IMR-90 (cell line): ENCODE data around the gene IL15RA. TPM values are rescaled to one million over a fixed set of nuclear protein-coding genes. Genes with fewer than 3 reads are reported as not detected.

Experiments used
- ATAC-seq: fragments of 200-7000 bp; cut with Tn5 transposase; 2 replicates; pipeline ENCODE4 v1.9.1; 2020; ENCODE audit warnings: low read depth, mild to moderate bottlenecking, moderate library complexity
- BruUV-seq: library from RNA; stranded (reverse); fragments of 400-500 nt; replicated peaks from 2 replicates; lab custom pipeline; 2021; lab: Mats Ljungman, UMichigan
- CTCF ChIA-PET: fragments of 300-600 bp; formaldehyde crosslinking; extraction: SDS; loops from one replicate; lab custom pipeline; 2021; ENCODE audit warnings: antibody characterized with exemption; lab: Yijun Ruan, JAX
- POLR2A ChIA-PET: fragments of 300-600 bp; sonication (Branson Sonifier 250); formaldehyde crosslinking; loops from one replicate; lab custom pipeline; 2022; ENCODE audit warnings: antibody characterized with exemption; ENCODE audit not compliant: unreplicated experiment; lab: Charles Lee
- DNase-seq: peaks from one replicate; pipeline ENCODE4 v3.0.0; 2013
- H2AFZ ChIP-seq: replicated peaks from 2 replicates; pipeline ENCODE3; 2013; ENCODE audit warnings: low read length, mild to moderate bottlenecking; ENCODE audit not compliant: poor library complexity
- H2AK5ac ChIP-seq: 2 replicates; pipeline ENCODE4 v1.6.1; 2013; ENCODE audit warnings: low read depth, low read length, inconsistent platforms
- H2AK9ac ChIP-seq: replicated peaks from 2 replicates; pipeline ENCODE3; 2013; ENCODE audit warnings: mild to moderate bottlenecking, low read depth, low read length, moderate library complexity; ENCODE audit not compliant: poor library complexity
- H2BK120ac ChIP-seq: 2 replicates; pipeline ENCODE4 v1.6.1; 2013; ENCODE audit warnings: low read depth, low read length, inconsistent platforms
- H2BK15ac ChIP-seq: 3 replicates; pipeline ENCODE4 v1.6.1; 2013; ENCODE audit warnings: low read depth, low read length, inconsistent platforms
- H2BK20ac ChIP-seq: 2 replicates; pipeline ENCODE4 v1.6.1; 2013; ENCODE audit warnings: low read depth, mild to moderate bottlenecking, inconsistent platforms, low read length, moderate library complexity
- H2BK5ac ChIP-seq: 2 replicates; pipeline ENCODE4 v1.6.1; 2013; ENCODE audit warnings: mild to moderate bottlenecking, low read depth, low read length, inconsistent platforms; ENCODE audit not compliant: poor library complexity, severe bottlenecking
- H3K14ac ChIP-seq: replicated peaks from 2 replicates; pipeline ENCODE4 v1.6.1; 2013; ENCODE audit warnings: low read depth, low read length, inconsistent platforms
- H3K18ac ChIP-seq: 2 replicates; pipeline ENCODE4 v1.6.1; 2013; ENCODE audit warnings: low read depth, low read length, control low read depth
- H3K23ac ChIP-seq: 2 replicates; pipeline ENCODE4 v1.6.1; 2013; ENCODE audit warnings: low read depth, low read length, inconsistent platforms
- H3K27ac ChIP-seq: 2 replicates; pipeline ENCODE4 v1.5.1; 2013; ENCODE audit warnings: mild to moderate bottlenecking, control low read depth, low read length; ENCODE audit not compliant: insufficient read depth
- H3K27me3 ChIP-seq: 2 replicates; pipeline ENCODE4 v1.6.1; 2013; ENCODE audit warnings: low read length; ENCODE audit not compliant: control insufficient read depth, insufficient read depth
- H3K36me3 ChIP-seq: 2 replicates; pipeline ENCODE4 v1.6.1; 2013; ENCODE audit warnings: low read length, mixed read lengths; ENCODE audit not compliant: control insufficient read depth, insufficient read depth
- H3K4ac ChIP-seq: 2 replicates; pipeline ENCODE4 v1.6.1; 2013; ENCODE audit warnings: low read depth, low read length, inconsistent platforms
- H3K4me1 ChIP-seq: 2 replicates; pipeline ENCODE4 v1.6.1; 2013; ENCODE audit warnings: low read length, mixed read lengths; ENCODE audit not compliant: control insufficient read depth, insufficient read depth
- H3K4me2 ChIP-seq: 2 replicates; pipeline ENCODE4 v1.6.1; 2013; ENCODE audit warnings: low read depth, mild to moderate bottlenecking, control low read depth, low read length, moderate library complexity
- H3K4me3 ChIP-seq: 2 replicates; pipeline ENCODE4 v1.5.1; 2013; ENCODE audit warnings: low read depth, mild to moderate bottlenecking, control low read depth, low read length, moderate library complexity; ENCODE audit not compliant: insufficient read depth
- H3K56ac ChIP-seq: 2 replicates; pipeline ENCODE4 v1.6.1; 2013; ENCODE audit warnings: low read length, inconsistent platforms; ENCODE audit not compliant: insufficient read depth; ENCODE audit errors: extremely low read depth
- H3K79me1 ChIP-seq, 2 experiments: 2 replicates each; pipeline ENCODE4 v1.6.1; 2013; ENCODE audit warnings: low read length in 2 of 2, inconsistent platforms in 1 of 2, low read depth in 1 of 2
- H3K9ac ChIP-seq: 2 replicates; pipeline ENCODE4 v1.6.1; 2013; ENCODE audit warnings: low read depth, low read length, control low read depth
- H3K9me1 ChIP-seq: 2 replicates; pipeline ENCODE4 v1.6.1; 2013; ENCODE audit warnings: low read length, inconsistent platforms; ENCODE audit not compliant: insufficient read depth
- H3K9me3 ChIP-seq: 2 replicates; pipeline ENCODE4 v1.6.1; 2013; ENCODE audit warnings: low read length; ENCODE audit not compliant: control insufficient read depth, insufficient read depth
- H4K20me1 ChIP-seq: 2 replicates; pipeline ENCODE4 v1.6.1; 2013; ENCODE audit warnings: low read length, inconsistent platforms; ENCODE audit not compliant: insufficient read depth
- H4K5ac ChIP-seq: 2 replicates; pipeline ENCODE4 v1.6.1; 2013; ENCODE audit warnings: mild to moderate bottlenecking, low read depth, low read length, control low read depth
- H4K8ac ChIP-seq, 2 experiments: 2 replicates each; pipeline ENCODE4 v1.6.1; 2013; ENCODE audit warnings: low read depth in 2 of 2, low read length in 2 of 2, control low read depth in 1 of 2, inconsistent platforms in 1 of 2
- H4K91ac ChIP-seq: 2 replicates; pipeline ENCODE4 v1.6.1; 2013; ENCODE audit warnings: low read depth, low read length, inconsistent platforms; ENCODE audit not compliant: insufficient read depth
- BHLHE40 ChIP-seq: fragments of 150-350 bp; IDR thresholded peaks from 2 replicates; pipeline ENCODE4 v1.6.1; 2016; ENCODE audit warnings: mild to moderate bottlenecking, low read depth, low read length
- CEBPB ChIP-seq: IDR thresholded peaks from 2 replicates; pipeline ENCODE4 v1.6.1; 2012; ENCODE audit warnings: low read depth, low read length, improper control_type of control experiment
- CHD1 ChIP-seq: IDR thresholded peaks from 2 replicates; pipeline ENCODE4 v1.6.1; 2012; ENCODE audit warnings: low read depth, low read length, improper control_type of control experiment
- MAFK ChIP-seq: IDR thresholded peaks from 2 replicates; pipeline ENCODE4 v1.6.1; 2012; ENCODE audit warnings: low read depth, low read length, improper control_type of control experiment
- MAZ ChIP-seq: IDR thresholded peaks from 2 replicates; pipeline ENCODE4 v1.6.1; 2012; ENCODE audit warnings: low read depth, mild to moderate bottlenecking, low read length, improper control_type of control experiment, moderate library complexity, borderline replicate concordance
- RAD21 ChIP-seq: IDR thresholded peaks from 2 replicates; pipeline ENCODE4 v1.6.1; 2012; ENCODE audit warnings: low read length, improper control_type of control experiment
- RCOR1 ChIP-seq: IDR thresholded peaks from 2 replicates; pipeline ENCODE4 v1.6.1; 2012; ENCODE audit warnings: mild to moderate bottlenecking, low read length, improper control_type of control experiment; ENCODE audit not compliant: insufficient replicate concordance
- SMC3 ChIP-seq: fragments of 150-350 bp; IDR thresholded peaks from 2 replicates; pipeline ENCODE4 v1.6.1; 2016; ENCODE audit warnings: low read depth, mild to moderate bottlenecking, antibody characterized with exemption, low read length, moderate library complexity
- WGBS, 2 experiments: methylation state at CpG; one replicate each; pipeline versions ENCODE4 v1.1.5 to v1.1.7; 2013; ENCODE audit warnings: missing lambda C conversion rate in 2 of 2; ENCODE audit not compliant: insufficient read length in 1 of 2; ENCODE audit errors: extremely low coverage in 2 of 2; 5-methylcytosine and 5-hydroxymethylcytosine counted together
- dilution Hi-C: fragments of 300-500 bp; cut with HindIII; formaldehyde crosslinking; loops from one replicate; pipeline ENCODE4 v1.14.3; 2018; ENCODE audit warnings: low sequenced_read_pairs; ENCODE audit not compliant: unreplicated experiment
- in situ Hi-C: fragments of 300-500 bp; cut with MboI; formaldehyde crosslinking; loops from 3 replicates; pipeline ENCODE4 v1.14.3; 2019; ENCODE audit warnings: low sequenced_read_pairs, inconsistent platforms, mixed read lengths
- intact Hi-C: fragments of 100-400 bp; cut with micrococcal nuclease; formaldehyde crosslinking; loops from 2 replicates; pipeline ENCODE4 v1.10.0; 2022
- polyA plus RNA-seq, 3 experiments: library from polyadenylated mRNA; depleted of rRNA; stranded (reverse); fragments of >200 nt; gene quantifications; 2 replicates each; pipeline ENCODE4 v1.2.3, GENCODE V29; 2012; ENCODE audit warnings: low replicate concordance in 1 of 3
- total RNA-seq: library from RNA; depleted of rRNA; stranded (reverse); fragments of >200 nt; gene quantifications from 2 replicates; pipeline ENCODE4 v1.2.3, GENCODE V29; 2012
- TF ChIP-seq, protein P1 (sequence below): fragments of 150-350 bp; IDR thresholded peaks from 2 replicates; pipeline ENCODE4 v1.6.1; 2016; ENCODE audit warnings: low read depth, mild to moderate bottlenecking, low read length, moderate library complexity, borderline replicate concordance
- TF ChIP-seq, protein P2 (sequence below): conservative IDR thresholded peaks from 2 replicates; pipeline ENCODE4 v1.5.1; 2012; ENCODE audit warnings: mild to moderate bottlenecking, low read depth, low read length, improper control_type of control experiment
- TF ChIP-seq, protein P3 (sequence below): fragments of 150-350 bp; IDR thresholded peaks from 2 replicates; pipeline ENCODE4 v1.6.1; 2017; ENCODE audit warnings: mild to moderate bottlenecking, antibody characterized with exemption, low read length, low read depth

IL15RA gene
- total and polyA plus RNA-seq, 2 of the 4 experiments (the other 2 are of a cell fraction): 2.0 to 7.6 TPM

DNA sequence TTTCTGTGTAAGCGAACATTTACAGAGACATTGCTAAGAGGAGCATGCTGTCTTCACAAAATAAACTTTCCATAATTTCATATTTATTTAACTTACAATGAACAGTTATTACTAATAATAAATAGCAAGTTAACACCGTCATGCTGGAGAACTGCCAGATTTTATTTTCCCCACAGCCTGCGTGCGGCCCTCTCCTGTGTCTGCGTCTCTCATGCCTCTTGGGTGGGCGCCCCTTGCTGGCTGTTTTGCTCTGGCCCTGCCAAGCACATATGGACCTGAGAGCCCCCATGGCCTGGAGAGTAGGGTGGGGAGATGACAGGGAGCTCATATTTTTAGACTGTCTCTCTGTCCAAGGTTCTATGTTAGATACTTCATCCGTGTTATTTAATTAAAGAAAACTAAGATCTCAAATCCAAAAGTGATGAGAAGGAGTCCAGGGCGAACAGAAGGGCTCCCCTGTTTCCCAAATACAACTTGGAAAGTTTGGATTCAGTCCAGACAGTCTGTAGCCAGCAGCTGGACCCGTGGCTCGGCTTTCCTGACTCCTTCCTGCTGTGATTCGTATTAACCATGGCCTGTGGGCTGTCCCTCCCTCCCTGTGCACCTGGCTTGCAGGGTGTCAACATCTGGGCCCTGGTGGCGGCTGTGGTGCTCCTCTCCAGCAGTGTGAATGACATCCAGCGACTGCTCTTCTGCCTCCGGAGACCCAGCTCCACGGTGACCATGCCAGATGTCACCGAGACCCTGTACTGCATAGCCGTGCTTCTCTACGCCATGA is 66.8 kb downstream of the IL15RA start:
- POLR2A ChIA-PET: no interaction called here
- H2BK15ac ChIP-seq: no peak overlapping the region
- H3K23ac ChIP-seq: no peak overlapping the region
- WGBS, 2 experiments: 71% methylated on average over 9 of the region's 18 CpGs; no CpG with 5 or more reads in 1 of the 2 experiments
- H3K4me2 ChIP-seq: no peak overlapping the region
- CTCF ChIA-PET: interaction anchor here (0.6 kb wide), 1 partner anchor 230 kb away, joined by 3 read pairs; no protein-coding TSS in a partner anchor
- H4K8ac ChIP-seq: no peak overlapping the region
- H2BK120ac ChIP-seq: no peak overlapping the region
- intact Hi-C loops: no loop called here
- no peak overlapping the region for H3K9ac ChIP-seq
- ATAC-seq (no peak), DNase-seq (no peak)
- BruUV-seq: no TSS peak
- H3K18ac ChIP-seq: no peak overlapping the region
- 0 out of 2 replicates have a peak, but pooled peaks cover 6% of the 10 kb centered on the region for H4K20me1 ChIP-seq
- H3K14ac ChIP-seq: no peak overlapping the region
- H3K4ac ChIP-seq: no peak overlapping the region
- no peak overlapping the region for H4K5ac ChIP-seq
- no peak overlapping the region for H3K56ac ChIP-seq
- H2BK5ac ChIP-seq: no peak overlapping the region
- H4K91ac ChIP-seq: no peak overlapping the region
- no peak overlapping the region for H3K27ac ChIP-seq
- H3K9me3 ChIP-seq: no peaks in the 10 kb centered on the region
- in situ Hi-C loops: no loop called here
- H2BK20ac ChIP-seq: no peak overlapping the region
- no peaks in the 10 kb centered on the region for H3K4me1 ChIP-seq
- dilution Hi-C loops: no loop called here
- TF ChIP-seq CEBPB (no peak), SMC3 (no peak), CHD1 (no peak), MAZ (no peak), MAFK (no peak), RAD21 (no peak), BHLHE40 (no peak), RCOR1 (no peak)
- TF ChIP-seq, protein P1, sequence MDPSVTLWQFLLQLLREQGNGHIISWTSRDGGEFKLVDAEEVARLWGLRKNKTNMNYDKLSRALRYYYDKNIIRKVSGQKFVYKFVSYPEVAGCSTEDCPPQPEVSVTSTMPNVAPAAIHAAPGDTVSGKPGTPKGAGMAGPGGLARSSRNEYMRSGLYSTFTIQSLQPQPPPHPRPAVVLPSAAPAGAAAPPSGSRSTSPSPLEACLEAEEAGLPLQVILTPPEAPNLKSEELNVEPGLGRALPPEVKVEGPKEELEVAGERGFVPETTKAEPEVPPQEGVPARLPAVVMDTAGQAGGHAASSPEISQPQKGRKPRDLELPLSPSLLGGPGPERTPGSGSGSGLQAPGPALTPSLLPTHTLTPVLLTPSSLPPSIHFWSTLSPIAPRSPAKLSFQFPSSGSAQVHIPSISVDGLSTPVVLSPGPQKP: no peak
- TF ChIP-seq, protein P2, sequence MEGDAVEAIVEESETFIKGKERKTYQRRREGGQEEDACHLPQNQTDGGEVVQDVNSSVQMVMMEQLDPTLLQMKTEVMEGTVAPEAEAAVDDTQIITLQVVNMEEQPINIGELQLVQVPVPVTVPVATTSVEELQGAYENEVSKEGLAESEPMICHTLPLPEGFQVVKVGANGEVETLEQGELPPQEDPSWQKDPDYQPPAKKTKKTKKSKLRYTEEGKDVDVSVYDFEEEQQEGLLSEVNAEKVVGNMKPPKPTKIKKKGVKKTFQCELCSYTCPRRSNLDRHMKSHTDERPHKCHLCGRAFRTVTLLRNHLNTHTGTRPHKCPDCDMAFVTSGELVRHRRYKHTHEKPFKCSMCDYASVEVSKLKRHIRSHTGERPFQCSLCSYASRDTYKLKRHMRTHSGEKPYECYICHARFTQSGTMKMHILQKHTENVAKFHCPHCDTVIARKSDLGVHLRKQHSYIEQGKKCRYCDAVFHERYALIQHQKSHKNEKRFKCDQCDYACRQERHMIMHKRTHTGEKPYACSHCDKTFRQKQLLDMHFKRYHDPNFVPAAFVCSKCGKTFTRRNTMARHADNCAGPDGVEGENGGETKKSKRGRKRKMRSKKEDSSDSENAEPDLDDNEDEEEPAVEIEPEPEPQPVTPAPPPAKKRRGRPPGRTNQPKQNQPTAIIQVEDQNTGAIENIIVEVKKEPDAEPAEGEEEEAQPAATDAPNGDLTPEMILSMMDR: no peak
- TF ChIP-seq, protein P3, sequence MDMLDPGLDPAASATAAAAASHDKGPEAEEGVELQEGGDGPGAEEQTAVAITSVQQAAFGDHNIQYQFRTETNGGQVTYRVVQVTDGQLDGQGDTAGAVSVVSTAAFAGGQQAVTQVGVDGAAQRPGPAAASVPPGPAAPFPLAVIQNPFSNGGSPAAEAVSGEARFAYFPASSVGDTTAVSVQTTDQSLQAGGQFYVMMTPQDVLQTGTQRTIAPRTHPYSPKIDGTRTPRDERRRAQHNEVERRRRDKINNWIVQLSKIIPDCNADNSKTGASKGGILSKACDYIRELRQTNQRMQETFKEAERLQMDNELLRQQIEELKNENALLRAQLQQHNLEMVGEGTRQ: no peak
- peaks cover 62% of the 10 kb centered on the region for H3K36me3 ChIP-seq
- no peak overlapping the region for H2AFZ ChIP-seq
- H3K79me1 ChIP-seq: peaks cover 8 to 65% of the 10 kb centered on the region in 2 experiments
- no peak overlapping the region for H3K4me3 ChIP-seq
- no peak overlapping the region for H2AK5ac ChIP-seq
- H2AK9ac ChIP-seq: no peak overlapping the region
- peaks cover 13% of the 10 kb centered on the region; the same call in 1 of the 2 replicates for H3K9me1 ChIP-seq
- no peaks in the 10 kb centered on the region for H3K27me3 ChIP-seq
